Muscle layer of colon (tissue), 2 donors: ENCODE results near the gene LGALS1.
A peak's percentile ranks its signal among the peaks of the same experiment; 100 is the strongest.

Source experiments
- H3K27ac ChIP-seq: one replicate; pipeline ENCODE4 v1.7.0; 2013; ENCODE audit warnings: low read depth, mild to moderate bottlenecking, low read length, moderate library complexity
- H3K27me3 ChIP-seq, 2 donors: one replicate each; pipeline ENCODE4 v1.7.0; 2013; ENCODE audit warnings: low read length in 2 of 2, mild to moderate bottlenecking in 2 of 2; ENCODE audit not compliant: insufficient read depth in 2 of 2, control insufficient read depth in 1 of 2
- H3K36me3 ChIP-seq: one replicate; pipeline ENCODE4 v1.7.0; 2013; ENCODE audit warnings: mild to moderate bottlenecking, low read length; ENCODE audit not compliant: insufficient read depth
- H3K4me1 ChIP-seq: one replicate; pipeline ENCODE4 v1.7.0; 2013; ENCODE audit warnings: mild to moderate bottlenecking, low read length; ENCODE audit not compliant: insufficient read depth
- H3K4me3 ChIP-seq, 2 donors: one replicate each; pipeline ENCODE4 v1.7.0; 2013; ENCODE audit warnings: low read length in 2 of 2, low read depth in 1 of 2, mild to moderate bottlenecking in 1 of 2, moderate library complexity in 1 of 2
- H3K9ac ChIP-seq: one replicate; pipeline ENCODE4 v1.7.0; 2013; ENCODE audit warnings: low read length
- H3K9me3 ChIP-seq: one replicate; pipeline ENCODE4 v1.7.0; 2013; ENCODE audit warnings: mild to moderate bottlenecking, low read length
- donor health status: abdominal sarcoma.
- donor health status: Adenocarcinoma of cecum.

Gene LGALS1

GRCh38 chr22:37657590-37658132, 17.8 kb upstream of the LGALS1 start:
- no peaks in the 10 kb centered on the region for H3K27me3 ChIP-seq
- H3K9ac ChIP-seq: peak overlapping the region; percentile 10
- H3K9me3 ChIP-seq: no peaks in the 10 kb centered on the region
- H3K36me3 ChIP-seq: no peaks in the 10 kb centered on the region
- peaks cover 34% of the 10 kb centered on the region for H3K4me1 ChIP-seq
- H3K27ac ChIP-seq: peak overlapping the region; percentile 79
- peak overlapping the region; percentile 24 to 56 for H3K4me3 ChIP-seq

- Histone ChIP-seq H3K4me1 (peaks cover 36% of the 10 kb centered on the region), H3K36me3 (no peaks in the 10 kb centered on the region), H3K9ac (peak within 1 kb of the TSS; percentile 10), H3K27ac (peak within 1 kb of the TSS; percentile 79), H3K4me3 (peak within 1 kb of the TSS; percentile 47 to 74), H3K27me3 (no peaks in the 10 kb centered on the region), H3K9me3 (no peaks in the 10 kb centered on the region)
Observed at GRCh38 chr22:37658133-37659065, 17.0 kb upstream of the LGALS1 start, which contains the start of gene PDXP. Gene PDXP, plus strand, starts transcription at chr22:37658723. Its CDS starts 60 bp downstream, at chr22:37658783.

GRCh38 chr22:37659066-37659896, 16.2 kb upstream of the LGALS1 start:
- Histone ChIP-seq H3K27ac (peak overlapping the region; percentile 73), H3K4me1 (peaks cover 41% of the 10 kb centered on the region)

GRCh38 chr22:37659897-37660708, 15.3 kb upstream of the LGALS1 start:
- no peaks in the 10 kb centered on the region for H3K27me3 ChIP-seq
- no peaks in the 10 kb centered on the region for H3K9me3 ChIP-seq
- H3K4me1 ChIP-seq: peaks cover 41% of the 10 kb centered on the region
- peak overlapping the region; percentile 23 for H3K9ac ChIP-seq
- H3K27ac ChIP-seq: peak overlapping the region; percentile 83
- H3K4me3 ChIP-seq: peak overlapping the region in 1 of 2 donors; percentile 74
- H3K36me3 ChIP-seq: no peaks in the 10 kb centered on the region

More at GRCh38 chr22:37659066-37659896, 16.2 kb upstream of the LGALS1 start:
- no peaks in the 10 kb centered on the region for H3K27me3 ChIP-seq
- peak overlapping the region; percentile 47 to 74 for H3K4me3 ChIP-seq
- H3K9ac ChIP-seq: peak overlapping the region; percentile 0
- no peaks in the 10 kb centered on the region for H3K36me3 ChIP-seq
- H3K9me3 ChIP-seq: no peaks in the 10 kb centered on the region

- H3K9me3 ChIP-seq: no peaks in the 10 kb centered on the region
- H3K36me3 ChIP-seq: peaks cover 2% of the 10 kb centered on the region
- H3K27ac ChIP-seq: peak overlapping the region; percentile 83
- no peaks in the 10 kb centered on the region for H3K27me3 ChIP-seq
- H3K9ac ChIP-seq: peak overlapping the region; percentile 23
- peaks cover 41% of the 10 kb centered on the region for H3K4me1 ChIP-seq
- H3K4me3 ChIP-seq: peak overlapping the region in 1 of 2 donors; percentile 47
Observed at GRCh38 chr22:37660709-37661045, 14.8 kb upstream of the LGALS1 start.

GRCh38 chr22:37661160-37661924, 14.1 kb upstream of the LGALS1 start:
- H3K4me3 ChIP-seq: peak overlapping the region in 1 of 2 donors; percentile 47
- no peaks in the 10 kb centered on the region for H3K9me3 ChIP-seq
- peak overlapping the region; percentile 23 for H3K9ac ChIP-seq
- H3K36me3 ChIP-seq: peaks cover 9% of the 10 kb centered on the region
- no peaks in the 10 kb centered on the region for H3K27me3 ChIP-seq
- peak overlapping the region; percentile 83 for H3K27ac ChIP-seq
- H3K4me1 ChIP-seq: peaks cover 41% of the 10 kb centered on the region

- Histone ChIP-seq H3K27ac (peak overlapping the region; percentile 64), H3K9ac (peak overlapping the region; percentile 5)
Observed at GRCh38 chr22:37662039-37662438, 13.4 kb upstream of the LGALS1 start.

GRCh38 chr22:37663521-37664140, 11.8 kb upstream of the LGALS1 start:
- Histone ChIP-seq H3K27ac (peak overlapping the region; percentile 78), H3K4me1 (peaks cover 41% of the 10 kb centered on the region), H3K9me3 (no peaks in the 10 kb centered on the region), H3K4me3 (no peak overlapping the region), H3K27me3 (no peaks in the 10 kb centered on the region), H3K9ac (no peak overlapping the region), H3K36me3 (peaks cover 15% of the 10 kb centered on the region)

More at GRCh38 chr22:37662039-37662438, 13.4 kb upstream of the LGALS1 start:
- Histone ChIP-seq H3K4me3 (no peak overlapping the region), H3K4me1 (peaks cover 41% of the 10 kb centered on the region), H3K27me3 (no peaks in the 10 kb centered on the region), H3K9me3 (no peaks in the 10 kb centered on the region), H3K36me3 (peaks cover 15% of the 10 kb centered on the region)

- H3K9me3 ChIP-seq: no peaks in the 10 kb centered on the region
- H3K9ac ChIP-seq: no peak overlapping the region
- H3K4me3 ChIP-seq: no peak overlapping the region
- no peaks in the 10 kb centered on the region for H3K27me3 ChIP-seq
- H3K27ac ChIP-seq: no peak overlapping the region
- peaks cover 39% of the 10 kb centered on the region for H3K4me1 ChIP-seq
- H3K36me3 ChIP-seq: peaks cover 15% of the 10 kb centered on the region
Observed at GRCh38 chr22:37664249-37665101, 11.0 kb upstream of the LGALS1 start.
